K562 (cell line): Measurements from ENCODE around the gene ZNF296. TPM values are rescaled to one million over a fixed set of nuclear protein-coding genes. Genes with fewer than 3 reads are reported as not detected.

Source experiments
- BACH1 ChIP-seq: fragments of 200-800 bp; sonication (Bioruptor generic); IDR thresholded peaks from 2 replicates; pipeline ENCODE4 v1.6.1; 2016; ENCODE audit warnings: missing genetic modification characterization, missing compliant biosample characterization
- BCOR ChIP-seq: fragments of 450-650 bp; IDR thresholded peaks from 2 replicates; pipeline ENCODE4 v1.6.1; 2016
- CTCF ChIP-seq, 3 experiments: IDR thresholded peaks in 2 of 3; conservative IDR thresholded peaks in 1 of 3; 2 replicates each; pipeline ENCODE4 v1.5.1; 2011 to 2012; ENCODE audit warnings: low read length in 3 of 3, mild to moderate bottlenecking in 3 of 3, control low read depth in 2 of 3, improper control_type of control experiment in 1 of 3, inconsistent platforms in 1 of 3, low read depth in 1 of 3, mixed read lengths in 1 of 3, moderate library complexity in 1 of 3; ENCODE audit not compliant: insufficient read depth in 2 of 3
- E2F3 ChIP-seq: fragments of 250-450 bp; sonication (Bioruptor Pico); IDR thresholded peaks from 2 replicates; pipeline ENCODE4 v1.4.0; 2020; ENCODE audit warnings: mild to moderate bottlenecking
- ERF ChIP-seq: fragments of 450-650 bp; formaldehyde crosslinking; IDR thresholded peaks from 2 replicates; pipeline ENCODE4 v1.4.0; 2020; ENCODE audit warnings: mild to moderate bottlenecking, mixed read lengths
- GTF2E2 ChIP-seq: fragments of 200-800 bp; sonication (Bioruptor generic); IDR thresholded peaks from 2 replicates; pipeline ENCODE4 v1.6.1; 2016; ENCODE audit warnings: missing genetic modification characterization, missing compliant biosample characterization
- KAT7 ChIP-seq: sonication (generic); formaldehyde crosslinking; IDR thresholded peaks from 2 replicates; pipeline ENCODE4 v1.8.0; 2022; ENCODE audit warnings: missing genetic modification reagents, mild to moderate bottlenecking, borderline replicate concordance
- KDM1A ChIP-seq, 2 experiments: fragments of 450-650 bp; IDR thresholded peaks; 2 replicates each; pipeline ENCODE4 v1.6.1; 2016; ENCODE audit warnings: mild to moderate bottlenecking in 2 of 2
- KLF13 ChIP-seq: fragments of 450-650 bp; IDR thresholded peaks from 2 replicates; pipeline ENCODE4 v1.6.1; 2016; ENCODE audit warnings: missing genetic modification characterization, low read depth, mild to moderate bottlenecking, missing compliant biosample characterization, moderate library complexity, borderline replicate concordance
- MAFG ChIP-seq: fragments of 450-650 bp; conservative IDR thresholded peaks from 2 replicates; pipeline ENCODE4 v1.6.1; 2016; ENCODE audit warnings: missing genetic modification characterization, missing compliant biosample characterization
- MCM7 ChIP-seq, 2 experiments: fragments of 450-650 bp; IDR thresholded peaks; 2 replicates each; pipeline ENCODE4 v1.6.1; 2016 to 2018
- NR3C1 ChIP-seq: sonication (generic); formaldehyde crosslinking; IDR thresholded peaks from 2 replicates; pipeline ENCODE4 v1.8.1; 2022; ENCODE audit warnings: missing genetic modification reagents
- NRF1 ChIP-seq, 2 experiments: fragments of 450-650 bp; IDR thresholded peaks in 1 of 2; conservative IDR thresholded peaks in 1 of 2; 2 replicates each; pipeline ENCODE4 v1.6.1; 2014; ENCODE audit warnings: mild to moderate bottlenecking in 2 of 2
- PBX2 ChIP-seq, 2 experiments: IDR thresholded peaks in 1 of 2; conservative IDR thresholded peaks in 1 of 2; 2 replicates each; pipeline ENCODE4 v1.6.1; 2016; ENCODE audit warnings: low read depth in 2 of 2, mild to moderate bottlenecking in 1 of 2, missing compliant biosample characterization in 1 of 2, missing genetic modification characterization in 1 of 2, moderate library complexity in 1 of 2
- POLR3G ChIP-seq: IDR thresholded peaks from 2 replicates; pipeline ENCODE4 v1.6.1; 2011; ENCODE audit not compliant: insufficient read length, insufficient replicate concordance; ENCODE audit errors: extremely low read depth
- RFX7 ChIP-seq: fragments of 250-450 bp; sonication (Bioruptor Pico); IDR thresholded peaks from 2 replicates; pipeline ENCODE4 v1.5.1; 2021; ENCODE audit warnings: mild to moderate bottlenecking
- SAFB ChIP-seq: fragments of 200-400 bp; formaldehyde crosslinking; IDR thresholded peaks from 2 replicates; pipeline ENCODE4 v1.6.1; 2017; ENCODE audit warnings: low read depth, low read length, borderline replicate concordance
- SMARCA4 ChIP-seq: fragments of 450-650 bp; IDR thresholded peaks from 2 replicates; pipeline ENCODE4 v1.6.1; 2016
- SPI1 ChIP-seq: IDR thresholded peaks from 2 replicates; pipeline ENCODE4 v1.6.1; 2011; ENCODE audit warnings: low read depth, low read length, control low read depth, borderline replicate concordance
- TCF3 ChIP-seq: sonication (generic); formaldehyde crosslinking; IDR thresholded peaks from 2 replicates; pipeline ENCODE4 v1.4.0; 2020; ENCODE audit warnings: mild to moderate bottlenecking, missing genetic modification reagents
- ZKSCAN1 ChIP-seq: fragments of 150-350 bp; IDR thresholded peaks from 2 replicates; pipeline ENCODE4 v1.6.1; 2016; ENCODE audit warnings: low read depth, low read length
- ZNF445 ChIP-seq: fragments of 250-450 bp; sonication (Bioruptor Pico); IDR thresholded peaks from 2 replicates; pipeline ENCODE4 v1.4.0; 2020; ENCODE audit warnings: low read depth, mild to moderate bottlenecking, moderate library complexity
- ZNF583 ChIP-seq: fragments of 250-450 bp; sonication (Bioruptor Pico); IDR thresholded peaks from 2 replicates; pipeline ENCODE4 v1.4.0; 2020
- ZNF766 ChIP-seq: fragments of 200-800 bp; sonication (Bioruptor generic); conservative IDR thresholded peaks from 2 replicates; pipeline ENCODE4 v1.6.1; 2016; ENCODE audit warnings: missing genetic modification characterization, missing compliant biosample characterization
- polyA plus RNA-seq, 8 experiments: library from polyadenylated mRNA; depleted of rRNA in 4 of 8; stranded (reverse) in 5 of 8; unstranded in 3 of 8; fragments of >200 nt; fragmentation: Nextera tagmentation in 2 of 8; fragmentation: Illumina TruSeq in 1 of 8; extraction: Ambion mirVana in 2 of 8; extraction: Trizol in 1 of 8; gene quantifications; 2 replicates each; pipeline versions ENCODE4 v1.2.1 to v1.2.3, GENCODE V29; 2011 to 2014; ENCODE audit warnings: inconsistent platforms in 1 of 8, missing spikeins in 1 of 8
- total RNA-seq, 7 experiments: library from RNA; depleted of rRNA in 6 of 7; stranded (reverse); fragments of >200 nt in 6 of 7; fragmentation: Illumina TruSeq in 2 of 7; extraction: Trizol in 2 of 7; gene quantifications; 2 replicates each; pipeline versions ENCODE4 v1.2.1 to v1.2.3, GENCODE V29; 2011 to 2021; ENCODE audit warnings: low replicate concordance in 1 of 7
- TF ChIP-seq, protein P1 (sequence below): sonication (generic); formaldehyde crosslinking; IDR thresholded peaks from 2 replicates; pipeline ENCODE4 v1.8.1; 2022; ENCODE audit warnings: missing genetic modification reagents

ZNF296 gene
- total and polyA plus RNA-seq, 9 of the 15 experiments (the other 6 are each of a cell fraction or from before 2014, with no cell fraction given): 0.03 to 8.8 (median 0.47) TPM; not detected in 1

DNA sequence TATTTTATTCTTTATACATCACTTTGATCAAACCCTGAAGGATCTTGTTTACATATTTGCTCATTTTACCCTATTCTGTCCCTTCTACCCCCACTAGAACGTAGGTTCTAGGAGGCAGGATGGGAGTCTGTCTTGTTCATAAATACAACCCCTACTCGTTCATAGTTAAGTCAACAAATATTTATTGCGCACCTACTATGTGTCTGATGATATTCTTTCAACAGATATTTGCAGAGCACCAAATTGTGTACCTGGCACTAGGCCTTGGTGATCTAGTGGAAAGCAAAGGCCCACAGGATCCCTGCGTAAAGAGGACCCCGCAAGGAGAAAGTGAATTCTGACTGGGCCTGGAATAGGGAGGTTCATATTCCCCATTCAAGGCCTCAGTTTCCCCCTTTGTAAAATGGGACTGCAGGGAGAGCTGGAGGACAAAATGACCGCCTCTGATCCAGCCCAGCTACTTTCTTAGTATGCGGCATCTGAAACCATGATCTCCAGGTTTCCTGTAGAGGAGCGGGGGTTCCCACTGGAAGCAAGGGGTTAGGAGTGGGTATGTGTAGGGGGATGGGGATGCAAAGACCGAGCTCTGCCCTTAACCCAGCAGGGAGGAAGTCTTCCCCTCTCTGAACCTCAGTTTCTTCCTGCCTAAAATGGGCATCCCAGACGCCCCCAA is 2.2 kb upstream of the ZNF296 start (continued):
- TF ChIP-seq PBX2 (CRISPR knock-in tag; IDR thresholded peaks at IDR 0.05; ENCODE audit: low read depth) (no peak), PBX2 (tag; conservative IDR thresholded peaks at IDR 0.05; ENCODE audit: low read depth) (no peak), E2F3 (no peak), ZNF445 (no peak), ERF (no peak), ZNF766 (no peak), ZKSCAN1 (peak; percentile 77; the same call in 1 of the 2 replicates), SMARCA4 (no peak), ZNF583 (CRISPR knock-in tag) (no peak), NR3C1 (CRISPR knock-in tag) (no peak), MAFG (tag) (no peak), NRF1 (conservative IDR thresholded peaks at IDR 0.05 in 1 of 2, IDR thresholded peaks at IDR 0.05 in 1 of 2) (no peak), RFX7 (CRISPR knock-in tag) (no peak), KAT7 (CRISPR knock-in tag) (no peak), KDM1A (IDR thresholded peaks at IDR 0.05) (0 out of 4 replicates have a peak, but pooled peaks of 1 of the 2 experiments have one; percentile 55), BACH1 (tag) (no peak), GTF2E2 (no peak), TCF3 (no peak), CTCF (IDR thresholded peaks at IDR 0.05 in 2 of 3, conservative IDR thresholded peaks at IDR 0.05 in 1 of 3; ENCODE audit: insufficient read depth in 2 of 3, low read depth in 1 of 3, low read length in 3 of 3) (0 out of 6 replicates have a peak, but pooled peaks of 1 of the 3 experiments have one; percentile 22), POLR3G (no peak), SAFB (no peak), BCOR (peak; percentile 91), SPI1 (no peak), MCM7 (IDR thresholded peaks at IDR 0.05) (no peak), KLF13 (tag) (no peak)
- TF ChIP-seq, protein P1, sequence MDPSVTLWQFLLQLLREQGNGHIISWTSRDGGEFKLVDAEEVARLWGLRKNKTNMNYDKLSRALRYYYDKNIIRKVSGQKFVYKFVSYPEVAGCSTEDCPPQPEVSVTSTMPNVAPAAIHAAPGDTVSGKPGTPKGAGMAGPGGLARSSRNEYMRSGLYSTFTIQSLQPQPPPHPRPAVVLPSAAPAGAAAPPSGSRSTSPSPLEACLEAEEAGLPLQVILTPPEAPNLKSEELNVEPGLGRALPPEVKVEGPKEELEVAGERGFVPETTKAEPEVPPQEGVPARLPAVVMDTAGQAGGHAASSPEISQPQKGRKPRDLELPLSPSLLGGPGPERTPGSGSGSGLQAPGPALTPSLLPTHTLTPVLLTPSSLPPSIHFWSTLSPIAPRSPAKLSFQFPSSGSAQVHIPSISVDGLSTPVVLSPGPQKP: no peak
